ENCODE results near the gene ITGAD.

- TF ChIP-seq HOXA7 (CRISPR knock-in tag; IDR thresholded peaks at IDR 0.05; ENCODE audit: borderline replicate concordance) (no peak), ZNF510 (tag by site-specific recombination; IDR thresholded peaks at IDR 0.05; ENCODE audit: insufficient replicate concordance) (no peak)
- TF ChIP-seq, protein P1, sequence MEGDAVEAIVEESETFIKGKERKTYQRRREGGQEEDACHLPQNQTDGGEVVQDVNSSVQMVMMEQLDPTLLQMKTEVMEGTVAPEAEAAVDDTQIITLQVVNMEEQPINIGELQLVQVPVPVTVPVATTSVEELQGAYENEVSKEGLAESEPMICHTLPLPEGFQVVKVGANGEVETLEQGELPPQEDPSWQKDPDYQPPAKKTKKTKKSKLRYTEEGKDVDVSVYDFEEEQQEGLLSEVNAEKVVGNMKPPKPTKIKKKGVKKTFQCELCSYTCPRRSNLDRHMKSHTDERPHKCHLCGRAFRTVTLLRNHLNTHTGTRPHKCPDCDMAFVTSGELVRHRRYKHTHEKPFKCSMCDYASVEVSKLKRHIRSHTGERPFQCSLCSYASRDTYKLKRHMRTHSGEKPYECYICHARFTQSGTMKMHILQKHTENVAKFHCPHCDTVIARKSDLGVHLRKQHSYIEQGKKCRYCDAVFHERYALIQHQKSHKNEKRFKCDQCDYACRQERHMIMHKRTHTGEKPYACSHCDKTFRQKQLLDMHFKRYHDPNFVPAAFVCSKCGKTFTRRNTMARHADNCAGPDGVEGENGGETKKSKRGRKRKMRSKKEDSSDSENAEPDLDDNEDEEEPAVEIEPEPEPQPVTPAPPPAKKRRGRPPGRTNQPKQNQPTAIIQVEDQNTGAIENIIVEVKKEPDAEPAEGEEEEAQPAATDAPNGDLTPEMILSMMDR (tag by site-specific recombination; IDR thresholded peaks at IDR 0.05) = no peak
These were observed 42.7 kb upstream of the ITGAD start for GRCh38 chr16:31350275-31351005.
